GM23248 (cell line): ENCODE measurements around the gene MID1. TPM values are rescaled to one million over a fixed set of nuclear protein-coding genes. Genes with fewer than 3 reads are reported as not detected.
A peak's percentile ranks its signal among the peaks of the same experiment; 100 is the strongest.

Source experiments
- DNase-seq: peaks from one replicate; pipeline ENCODE4 v3.0.0-alpha.2; 2015
- H2AFZ ChIP-seq: fragments of 200-600 bp; sonication (generic); 2 replicates; pipeline ENCODE4 v1.6.1; 2016; ENCODE audit warnings: antibody characterized with exemption
- H3F3A ChIP-seq: fragments of 200-600 bp; sonication (generic); 2 replicates; pipeline ENCODE4 v1.6.1; 2016; ENCODE audit warnings: mild to moderate bottlenecking, antibody characterized with exemption, mixed run types; ENCODE audit not compliant: insufficient read depth
- H3K27ac ChIP-seq: fragments of 200-600 bp; sonication (generic); 2 replicates; pipeline ENCODE4 v1.5.1; 2016; ENCODE audit warnings: mild to moderate bottlenecking
- H3K27me3 ChIP-seq: fragments of 200-600 bp; sonication (generic); replicated peaks from 2 replicates; pipeline ENCODE4 v1.6.1; 2016; ENCODE audit warnings: mild to moderate bottlenecking; ENCODE audit not compliant: insufficient read depth
- H3K36me3 ChIP-seq: fragments of 200-600 bp; sonication (generic); 2 replicates; pipeline ENCODE4 v1.6.1; 2016; ENCODE audit warnings: low read depth, mild to moderate bottlenecking
- H3K4me1 ChIP-seq: fragments of 200-600 bp; sonication (generic); 2 replicates; pipeline ENCODE4 v1.6.1; 2016; ENCODE audit warnings: mild to moderate bottlenecking; ENCODE audit not compliant: insufficient read depth
- H3K4me2 ChIP-seq: fragments of 200-600 bp; sonication (generic); one replicate; pipeline ENCODE4 v1.6.1; 2016; ENCODE audit warnings: mild to moderate bottlenecking; ENCODE audit not compliant: unreplicated experiment
- H3K4me3 ChIP-seq: fragments of 200-600 bp; sonication (generic); 2 replicates; pipeline ENCODE4 v1.5.1; 2016; ENCODE audit warnings: mild to moderate bottlenecking
- H3K79me2 ChIP-seq: fragments of 200-600 bp; sonication (generic); 2 replicates; pipeline ENCODE4 v1.6.1; 2016; ENCODE audit warnings: mild to moderate bottlenecking; ENCODE audit not compliant: insufficient read depth
- H3K9ac ChIP-seq: fragments of 200-600 bp; sonication (generic); 2 replicates; pipeline ENCODE4 v1.6.1; 2016; ENCODE audit warnings: mild to moderate bottlenecking
- H3K9me2 ChIP-seq: fragments of 200-600 bp; sonication (generic); 2 replicates; pipeline ENCODE4 v1.6.1; 2016; ENCODE audit warnings: mixed run types, mild to moderate bottlenecking, moderate library complexity; ENCODE audit not compliant: insufficient read depth
- H3K9me3 ChIP-seq: fragments of 200-600 bp; sonication (generic); one replicate; pipeline ENCODE4 v1.6.1; 2017; ENCODE audit warnings: low read depth
- H4K20me1 ChIP-seq: fragments of 200-600 bp; sonication (generic); 2 replicates; pipeline ENCODE4 v1.6.0; 2016; ENCODE audit not compliant: insufficient read depth
- EZH2 ChIP-seq: fragments of 200-600 bp; sonication (generic); IDR thresholded peaks from 2 replicates; pipeline ENCODE4 v1.6.1; 2018; ENCODE audit warnings: antibody characterized with exemption, mild to moderate bottlenecking; ENCODE audit not compliant: insufficient read depth, poor library complexity, severe bottlenecking
- EZH2phosphoT487 ChIP-seq: fragments of 200-600 bp; sonication (generic); IDR thresholded peaks from 2 replicates; pipeline ENCODE4 v1.6.1; 2018; ENCODE audit warnings: antibody characterized with exemption, moderate library complexity, mild to moderate bottlenecking, low read depth; ENCODE audit not compliant: insufficient read depth
- WGBS, 2 experiments: methylation state at CpG; one replicate each; pipeline ENCODE4 v1.1.6; 2015 to 2017; ENCODE audit warnings: low lambda C conversion rate in 2 of 2, low coverage in 1 of 2; ENCODE audit errors: missing lambda C conversion rate in 2 of 2; 5-methylcytosine and 5-hydroxymethylcytosine counted together
- in situ Hi-C: fragments of 300-500 bp; cut with MboI; formaldehyde crosslinking; loops from 2 replicates; pipeline ENCODE4 v1.15.0; 2020
- polyA plus RNA-seq: library from polyadenylated mRNA; unstranded; fragments of >200 nt; fragmentation: Nextera tagmentation; extraction: Ambion mirVana; gene quantifications from 2 replicates; pipeline ENCODE4 v1.2.1, GENCODE V29; 2016
- total RNA-seq: library from RNA; depleted of rRNA; stranded (reverse); fragments of >200 nt; shearing (Covaris generic); gene quantifications from 2 replicates; pipeline ENCODE4 v1.2.3, GENCODE V29; 2014

MID1 gene
- total and polyA plus RNA-seq, 2 experiments from 2014 or later, result 5.6 to 5.9 TPM

- H3K36me3 ChIP-seq, result no peaks in the 10 kb centered on the region
- TF ChIP-seq EZH2phosphoT487 (no peak), EZH2 (no peak)
- no peaks in the 10 kb centered on the region for H3K27me3 ChIP-seq
- 100% methylated on average over 1 of the region's 1 CpG for WGBS, 2 experiments
- H3K4me1 ChIP-seq, result no peaks in the 10 kb centered on the region; the same call in 1 of the 2 replicates
- H3K27ac ChIP-seq, result no peak overlapping the region
- no peaks in the 10 kb centered on the region for H3K9me2 ChIP-seq
- no peak overlapping the region for H2AFZ ChIP-seq
- no peaks in the 10 kb centered on the region for H3K79me2 ChIP-seq
- H3K4me2 ChIP-seq, result no peak overlapping the region
- H3K9ac ChIP-seq, result no peak overlapping the region
- no peak for DNase-seq
- in situ Hi-C loops, result no loop called here
- no peaks in the 10 kb centered on the region for H3F3A ChIP-seq
- no peak overlapping the region for H3K4me3 ChIP-seq
- no peaks in the 10 kb centered on the region for H4K20me1 ChIP-seq
- no peaks in the 10 kb centered on the region for H3K9me3 ChIP-seq
Measured at GRCh38 chrX:10542586-10542985, 77.8 kb downstream of the MID1 start.

DNA sequence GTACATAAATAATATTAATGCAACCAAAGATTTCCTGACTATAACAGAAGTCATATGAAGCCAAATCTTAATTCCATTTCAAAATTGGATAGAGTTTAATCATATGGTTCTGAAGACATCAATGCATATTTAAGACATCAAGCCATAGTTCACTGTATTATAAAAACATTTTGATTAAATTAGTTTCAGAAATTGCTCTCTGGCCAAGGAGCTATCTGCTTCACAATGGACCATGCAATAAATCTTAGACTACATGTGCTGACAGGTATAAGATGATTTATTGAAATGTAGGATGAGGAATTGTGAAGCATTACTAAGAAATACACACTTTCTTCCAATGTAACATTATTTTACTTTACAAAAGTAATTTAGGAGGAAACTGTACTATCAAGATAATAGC is 81.6 kb downstream of the MID1 start:
- Histone ChIP-seq H3K27ac (no peak overlapping the region), H3F3A (0 out of 2 replicates have a peak, but pooled peaks cover 6% of the 10 kb centered on the region), H3K9me2 (no peaks in the 10 kb centered on the region), H3K9me3 (no peaks in the 10 kb centered on the region), H4K20me1 (no peaks in the 10 kb centered on the region), H3K9ac (no peak overlapping the region), H3K4me3 (no peak overlapping the region), H3K27me3 (no peaks in the 10 kb centered on the region), H3K36me3 (no peaks in the 10 kb centered on the region), H3K4me1 (peaks cover 11% of the 10 kb centered on the region; the same call in 1 of the 2 replicates), H3K79me2 (no peaks in the 10 kb centered on the region), H2AFZ (no peak overlapping the region), H3K4me2 (no peak overlapping the region)
- no peak for TF ChIP-seq EZH2phosphoT487
- TF ChIP-seq EZH2, result no peak
- DNase-seq, result no peak
- in situ Hi-C loops, result no loop called here

DNA sequence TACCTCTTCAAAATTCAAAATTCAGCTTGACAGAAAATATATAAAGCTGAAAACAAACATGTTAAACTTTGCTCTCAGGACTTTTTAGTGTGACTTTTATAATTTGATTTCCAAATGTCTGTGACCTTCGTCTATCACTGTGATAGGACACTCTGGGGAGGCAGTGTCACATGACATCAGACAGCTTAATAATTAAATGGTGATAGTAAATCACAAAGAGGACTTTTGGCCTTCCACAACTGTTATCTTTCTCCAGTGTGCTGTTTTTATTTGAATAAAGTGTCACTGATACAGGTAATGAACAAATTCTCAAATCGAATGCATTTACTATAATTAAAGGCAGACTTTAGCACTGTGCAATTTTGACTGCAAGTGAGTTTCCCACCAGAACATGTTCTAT is 83.1 kb downstream of the MID1 start:
- 28 to 37% methylated on average over 2 of the region's 2 CpGs for WGBS, 2 experiments
- Histone ChIP-seq H3K4me2 (no peak overlapping the region), H3K36me3 (no peaks in the 10 kb centered on the region), H3K79me2 (no peaks in the 10 kb centered on the region), H3K4me3 (no peak overlapping the region), H2AFZ (no peak overlapping the region), H3K27me3 (no peaks in the 10 kb centered on the region), H3K9me3 (no peaks in the 10 kb centered on the region), H4K20me1 (no peaks in the 10 kb centered on the region), H3K4me1 (peaks cover 11% of the 10 kb centered on the region; the same call in 1 of the 2 replicates), H3K27ac (no peak overlapping the region), H3K9me2 (no peaks in the 10 kb centered on the region), H3F3A (0 out of 2 replicates have a peak, but pooled peaks cover 6% of the 10 kb centered on the region), H3K9ac (no peak overlapping the region)
- DNase-seq, result no peak
- no peak for TF ChIP-seq EZH2
- in situ Hi-C loops, result no loop called here

DNA sequence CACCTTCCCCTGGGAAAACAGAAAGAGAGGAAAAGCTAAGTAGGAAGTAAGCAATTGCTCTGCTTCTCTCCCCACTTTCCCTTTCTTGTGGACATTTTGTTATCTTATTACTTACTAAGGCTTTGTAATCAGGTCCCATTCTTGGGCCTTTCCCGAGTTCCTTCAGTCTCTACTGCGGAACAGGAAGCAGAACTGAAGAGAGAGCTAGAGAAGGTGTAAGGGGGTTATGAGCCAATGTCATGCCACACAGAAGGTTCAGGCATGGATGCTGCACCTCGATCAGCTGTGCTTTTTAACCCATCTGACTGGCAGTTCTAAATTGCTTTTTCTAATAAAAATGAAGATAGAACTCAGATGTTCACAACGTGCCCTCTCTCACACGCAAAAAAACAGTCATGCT is 83.6 kb downstream of the MID1 start:
- Histone ChIP-seq H3K36me3 (no peaks in the 10 kb centered on the region), H2AFZ (peak overlapping the region; percentile 51), H3K4me2 (no peak overlapping the region), H3K4me1 (peaks cover 11% of the 10 kb centered on the region; the same call in 1 of the 2 replicates), H3K79me2 (no peaks in the 10 kb centered on the region), H3K9me3 (no peaks in the 10 kb centered on the region), H3F3A (0 out of 2 replicates have a peak, but pooled peaks cover 6% of the 10 kb centered on the region), H3K27ac (no peak overlapping the region), H4K20me1 (no peaks in the 10 kb centered on the region), H3K27me3 (no peaks in the 10 kb centered on the region), H3K9me2 (no peaks in the 10 kb centered on the region), H3K4me3 (no peak overlapping the region), H3K9ac (no peak overlapping the region)
- no peak for TF ChIP-seq EZH2phosphoT487
- TF ChIP-seq EZH2, result no peak
- WGBS, 2 experiments, result 14 to 22% methylated on average over 4 to 5 of the region's 5 CpGs
- in situ Hi-C loops, result no loop called here
- DNase-seq, result no peak

GRCh38 chrX:10534611-10535010 is 85.8 kb downstream of the MID1 start:
- Histone ChIP-seq H3K4me1 (peaks cover 12% of the 10 kb centered on the region), H2AFZ (no peak overlapping the region), H3K9me3 (no peaks in the 10 kb centered on the region), H3K27ac (no peak overlapping the region), H3K9ac (no peak overlapping the region), H3K4me3 (no peak overlapping the region), H3K36me3 (no peaks in the 10 kb centered on the region), H3K79me2 (no peaks in the 10 kb centered on the region), H3K4me2 (peak overlapping the region; percentile 20), H3K9me2 (no peaks in the 10 kb centered on the region), H3K27me3 (no peaks in the 10 kb centered on the region), H4K20me1 (no peaks in the 10 kb centered on the region), H3F3A (peaks cover 8% of the 10 kb centered on the region; the same call in 1 of the 2 replicates)
- TF ChIP-seq EZH2, result no peak
- TF ChIP-seq EZH2phosphoT487, result no peak
- 52 to 54% methylated on average over 2 of the region's 2 CpGs for WGBS, 2 experiments
- DNase-seq, result no peak
- in situ Hi-C loops, result no loop called here
